Measurements from ENCODE around the gene PPP6R2.

The PPP6R2 gene, protein sequence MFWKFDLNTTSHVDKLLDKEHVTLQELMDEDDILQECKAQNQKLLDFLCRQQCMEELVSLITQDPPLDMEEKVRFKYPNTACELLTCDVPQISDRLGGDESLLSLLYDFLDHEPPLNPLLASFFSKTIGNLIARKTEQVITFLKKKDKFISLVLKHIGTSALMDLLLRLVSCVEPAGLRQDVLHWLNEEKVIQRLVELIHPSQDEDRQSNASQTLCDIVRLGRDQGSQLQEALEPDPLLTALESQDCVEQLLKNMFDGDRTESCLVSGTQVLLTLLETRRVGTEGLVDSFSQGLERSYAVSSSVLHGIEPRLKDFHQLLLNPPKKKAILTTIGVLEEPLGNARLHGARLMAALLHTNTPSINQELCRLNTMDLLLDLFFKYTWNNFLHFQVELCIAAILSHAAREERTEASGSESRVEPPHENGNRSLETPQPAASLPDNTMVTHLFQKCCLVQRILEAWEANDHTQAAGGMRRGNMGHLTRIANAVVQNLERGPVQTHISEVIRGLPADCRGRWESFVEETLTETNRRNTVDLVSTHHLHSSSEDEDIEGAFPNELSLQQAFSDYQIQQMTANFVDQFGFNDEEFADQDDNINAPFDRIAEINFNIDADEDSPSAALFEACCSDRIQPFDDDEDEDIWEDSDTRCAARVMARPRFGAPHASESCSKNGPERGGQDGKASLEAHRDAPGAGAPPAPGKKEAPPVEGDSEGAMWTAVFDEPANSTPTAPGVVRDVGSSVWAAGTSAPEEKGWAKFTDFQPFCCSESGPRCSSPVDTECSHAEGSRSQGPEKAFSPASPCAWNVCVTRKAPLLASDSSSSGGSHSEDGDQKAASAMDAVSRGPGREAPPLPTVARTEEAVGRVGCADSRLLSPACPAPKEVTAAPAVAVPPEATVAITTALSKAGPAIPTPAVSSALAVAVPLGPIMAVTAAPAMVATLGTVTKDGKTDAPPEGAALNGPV

GRCh38 chr22:50342651-50343540, at the start of gene PPP6R2:
TSS of gene PPP6R2 (plus strand) at chr22:50343327. CDS start at chr22:50393909, 50,582 bp downstream.
- DNase-seq (ENCODE audit: low read depth): peak; percentile 77

DNA sequence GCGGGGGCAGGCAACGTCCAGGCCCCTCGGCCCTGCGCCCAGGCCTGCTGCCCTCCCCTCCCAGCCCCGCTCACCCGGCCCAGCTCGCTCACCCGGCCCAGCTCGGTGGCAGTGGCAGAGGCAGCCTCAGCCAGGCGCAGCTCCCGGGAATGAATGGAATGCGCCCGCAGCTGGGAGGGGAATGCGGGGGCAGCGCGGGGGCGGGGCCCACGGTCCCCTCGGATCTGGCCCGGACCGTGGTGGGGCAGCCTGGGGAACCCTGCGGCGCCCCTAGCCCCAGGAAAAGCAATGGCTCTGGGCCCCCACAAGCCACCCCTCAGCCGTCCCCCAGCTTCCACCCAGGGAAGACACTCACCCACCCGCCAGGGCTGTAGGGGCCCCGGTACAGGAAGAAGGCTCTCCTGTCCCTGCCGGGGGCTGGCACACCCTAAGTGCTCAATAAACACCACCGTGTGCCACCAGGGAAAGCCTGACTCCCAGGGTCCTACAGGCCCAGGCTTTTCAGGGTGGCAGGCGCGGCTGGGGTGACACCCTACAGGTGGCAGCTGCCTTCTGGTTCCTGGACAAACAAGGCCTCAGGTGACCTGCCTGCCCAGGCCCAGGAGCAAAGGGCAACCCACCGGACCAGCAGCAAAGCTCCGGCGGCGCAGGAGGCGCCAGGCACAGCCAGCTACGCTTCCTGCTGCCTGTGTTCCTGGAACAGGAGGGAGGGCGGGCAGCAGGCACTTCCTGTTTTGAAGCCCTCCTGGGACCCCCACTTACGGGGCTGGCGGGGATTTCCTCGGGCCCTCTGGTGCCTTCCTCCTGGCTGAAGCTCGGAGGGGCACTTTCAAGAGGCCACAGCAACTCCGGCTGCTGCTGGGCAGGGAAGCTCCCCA, 49.4 kb upstream of the PPP6R2 start:
- no peak for DNase-seq (ENCODE audit: low read depth)

DNA sequence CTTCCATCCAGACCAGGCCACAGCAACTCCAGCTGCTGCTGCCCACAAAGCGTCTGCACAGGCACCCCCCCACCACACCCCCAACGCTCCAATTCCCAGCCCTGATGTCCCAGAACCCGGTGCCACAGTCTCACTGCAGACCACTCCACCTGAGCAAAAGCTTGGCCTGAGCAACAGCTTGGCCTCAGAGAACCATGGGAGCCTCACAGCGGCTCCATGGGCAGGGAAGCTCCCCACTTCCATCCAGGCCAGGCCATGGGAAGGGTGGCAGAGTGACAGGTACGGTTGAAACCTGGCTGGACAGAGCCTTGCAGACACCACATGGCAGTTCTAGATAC, 48.8 kb upstream of the PPP6R2 start:
- DNase-seq (ENCODE audit: low read depth): no peak

- no peak for DNase-seq (ENCODE audit: low read depth)
Observed at GRCh38 chr22:50296658-50297490, 46.3 kb upstream of the PPP6R2 start.

DNA sequence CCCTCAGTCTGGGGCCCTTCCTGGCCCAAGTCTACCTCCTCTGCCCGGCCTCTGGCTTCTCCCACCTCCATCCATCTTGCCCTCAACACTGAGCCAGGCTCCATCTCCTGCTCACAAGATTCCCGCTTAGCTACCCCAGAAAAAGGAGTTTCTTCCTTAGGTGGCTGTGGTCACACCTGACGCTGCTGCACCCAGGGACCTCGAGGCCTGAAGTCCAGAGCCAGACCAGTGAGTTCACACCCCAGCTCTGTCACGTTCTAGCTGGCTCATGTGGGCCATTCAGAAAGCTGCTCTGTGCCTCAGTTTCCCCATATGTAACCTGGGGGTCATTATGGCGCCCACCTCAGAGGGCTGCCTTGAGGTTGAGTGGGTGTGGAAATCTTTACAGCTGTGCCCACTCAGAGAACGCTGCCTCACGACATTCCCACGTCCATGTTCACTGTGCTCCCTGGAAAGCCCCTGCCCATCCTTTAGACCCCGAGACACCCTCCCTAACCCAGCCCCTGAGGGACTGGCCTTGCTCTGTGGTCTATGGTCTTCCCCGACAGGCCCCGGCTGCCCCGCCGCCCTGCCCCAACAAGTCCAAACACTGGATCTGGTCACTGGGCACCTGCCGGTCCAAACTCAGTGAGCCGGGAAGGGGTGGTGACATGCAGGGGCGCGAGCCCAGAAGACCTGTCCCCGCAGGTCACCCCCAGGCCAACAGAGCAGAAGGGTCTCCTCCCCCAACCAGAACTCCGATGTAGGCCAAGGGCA, 45.4 kb upstream of the PPP6R2 start:
- no peak for DNase-seq (ENCODE audit: low read depth)

DNA sequence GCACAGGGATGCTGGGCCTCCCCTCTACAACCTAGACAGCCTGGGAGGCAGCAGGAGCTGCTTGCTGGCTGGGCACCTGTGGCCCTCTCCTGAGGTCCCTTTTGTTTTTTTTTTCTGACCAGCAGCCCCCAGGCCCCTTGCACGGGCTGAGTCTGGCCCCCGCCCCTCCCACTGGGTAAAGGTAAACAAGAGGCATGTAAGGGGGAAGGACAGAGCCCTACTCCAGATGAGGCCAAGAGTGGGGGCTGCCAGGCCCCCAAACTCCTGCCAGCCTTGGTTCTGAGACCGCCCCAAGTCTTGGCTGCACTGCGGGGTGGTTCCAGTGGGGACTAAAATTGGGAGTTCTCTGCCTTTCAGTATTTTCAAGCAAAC, 44.9 kb upstream of the PPP6R2 start:
- no peak for DNase-seq (ENCODE audit: low read depth)

DNA sequence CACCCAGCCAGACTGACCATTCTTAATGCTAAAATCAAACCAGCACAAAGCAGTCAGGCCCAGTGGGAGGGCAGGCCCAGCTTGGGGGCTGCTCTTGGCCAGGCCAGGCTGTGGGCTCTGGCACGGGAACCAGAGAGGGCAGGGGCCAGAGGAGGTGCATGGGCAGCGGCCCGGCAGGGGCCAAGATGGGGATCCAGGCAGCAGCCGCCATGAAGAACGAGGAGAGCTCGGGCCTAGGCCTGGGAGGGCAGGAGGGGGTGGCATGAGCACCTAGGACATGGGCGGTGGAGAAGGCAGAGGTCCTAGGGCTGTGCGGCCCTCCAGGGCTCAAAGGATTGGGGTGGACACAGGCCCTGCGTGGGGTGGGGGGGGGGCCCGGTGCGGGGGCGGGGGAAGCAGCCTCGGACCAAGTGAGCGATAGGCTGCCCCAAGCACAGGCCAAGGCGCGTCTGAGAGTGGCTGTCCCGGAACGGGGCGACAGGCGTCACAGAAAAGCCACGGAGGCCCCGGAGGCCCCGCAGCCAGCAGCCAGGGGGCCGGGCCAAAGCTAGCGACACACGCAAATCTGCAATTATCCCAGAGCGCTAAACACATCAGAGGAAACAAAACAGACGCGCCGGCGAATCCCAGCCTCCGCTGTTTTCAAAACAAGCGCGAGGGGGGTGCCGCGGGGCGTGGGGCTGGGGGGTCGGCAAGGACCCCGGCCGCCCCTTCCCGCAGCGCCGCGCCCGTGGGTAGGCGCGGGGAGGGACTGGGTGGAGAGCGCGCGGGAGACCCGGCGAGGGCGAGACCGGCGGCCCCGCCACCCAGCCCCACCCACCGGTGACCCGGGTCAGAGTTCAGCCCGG, 44.0 kb upstream of the PPP6R2 start:
- no peak for DNase-seq (ENCODE audit: low read depth)

GRCh38 chr22:50299785-50300619, 43.1 kb upstream of the PPP6R2 start:
- no peak for DNase-seq (ENCODE audit: low read depth)

DNA sequence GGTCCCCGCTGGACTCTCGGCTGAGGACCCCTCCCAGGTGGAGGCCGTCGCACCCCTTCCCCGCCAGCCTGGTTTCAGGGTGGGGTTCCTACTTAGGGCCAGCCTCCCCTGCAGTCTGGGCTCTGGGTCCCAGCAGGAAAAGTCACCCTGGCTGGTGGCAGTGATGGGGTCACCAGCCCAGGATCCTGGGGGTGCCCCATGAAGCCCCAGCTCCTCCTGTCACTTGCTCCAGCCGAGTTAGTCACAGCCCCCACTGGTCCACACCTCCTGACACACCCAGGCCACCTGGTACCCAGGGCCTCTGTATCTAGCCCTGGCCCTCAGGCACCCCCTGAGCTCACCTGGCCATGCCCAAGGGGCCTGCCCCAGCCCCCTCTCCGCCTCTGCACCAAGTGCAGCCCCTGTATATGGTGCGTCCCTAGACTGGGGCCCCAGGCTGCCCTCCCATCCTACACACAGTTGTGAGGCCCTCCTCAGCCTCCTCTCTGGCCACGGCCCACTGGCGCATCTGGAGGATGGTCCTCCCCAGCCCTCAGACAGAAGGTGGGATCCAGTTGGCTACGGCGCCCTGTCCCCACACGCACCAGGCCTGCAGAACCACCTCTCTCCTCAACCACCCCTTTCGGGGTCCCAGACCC, 42.4 kb upstream of the PPP6R2 start:
- DNase-seq (ENCODE audit: low read depth): no peak

GRCh38 chr22:50301581-50301991, 41.5 kb upstream of the PPP6R2 start:
- DNase-seq (ENCODE audit: low read depth): no peak

DNA sequence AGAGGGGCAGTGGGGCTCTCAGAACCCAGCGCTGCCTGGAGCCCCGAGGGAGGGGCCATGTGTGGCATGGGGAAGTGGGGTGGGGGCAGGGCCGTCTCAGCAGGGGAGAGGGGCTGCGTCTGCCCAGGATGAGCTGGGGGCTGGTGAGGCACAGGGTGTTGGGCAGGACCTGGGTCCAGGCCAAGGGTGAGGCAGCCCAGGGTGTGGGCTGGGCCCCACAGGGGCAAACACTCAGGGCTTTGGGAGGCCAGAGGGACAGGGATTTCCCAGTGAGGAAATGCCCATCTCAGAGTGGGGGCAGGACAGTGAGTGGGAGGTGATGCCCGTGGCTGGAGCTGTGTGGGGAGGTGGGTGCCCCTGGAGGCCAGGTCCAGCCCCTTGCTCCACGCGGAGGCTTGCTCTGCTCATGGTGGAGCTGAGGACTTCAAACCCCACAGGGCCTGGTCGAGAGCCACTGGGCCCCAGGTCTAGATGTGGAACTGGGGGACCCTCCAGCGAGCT, 41.0 kb upstream of the PPP6R2 start:
- DNase-seq (ENCODE audit: low read depth): no peak

DNA sequence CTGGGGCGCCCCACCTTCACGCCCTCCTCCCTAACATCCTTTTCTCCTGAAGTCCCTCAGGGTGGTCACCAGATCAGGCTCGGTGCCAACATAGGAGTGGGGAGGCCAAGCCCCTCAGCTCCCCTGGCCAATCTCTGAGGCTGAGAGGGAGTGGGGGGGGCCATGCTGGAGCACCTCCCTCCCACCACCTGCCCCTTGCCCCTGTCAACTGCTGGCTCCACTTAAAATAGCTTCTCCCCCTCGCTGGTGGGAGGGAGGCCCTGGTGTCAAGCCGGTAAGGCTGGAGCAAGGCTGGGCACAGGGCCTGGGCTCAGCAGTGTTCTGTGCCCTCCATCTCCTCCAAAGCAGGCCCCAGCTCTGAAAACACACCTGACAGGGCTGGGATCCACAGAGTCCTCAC, 40.6 kb upstream of the PPP6R2 start:
- no peak for DNase-seq (ENCODE audit: low read depth)

DNA sequence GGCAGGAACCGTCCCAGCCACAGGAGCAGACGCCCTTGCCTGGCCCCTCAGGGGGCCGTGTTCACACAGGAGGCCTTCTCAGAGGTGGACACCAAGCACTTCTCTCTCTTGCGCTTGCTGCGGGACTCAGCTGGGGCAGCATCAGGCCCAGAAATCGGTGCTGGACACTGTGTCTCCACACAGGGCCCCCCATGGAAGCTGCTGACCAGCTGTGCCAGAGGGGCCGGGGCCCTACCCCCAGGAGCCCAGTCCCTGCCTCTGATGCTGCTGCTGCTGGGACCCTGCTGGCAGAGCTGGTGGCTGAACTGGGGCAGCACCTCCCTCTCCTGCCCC, 39.6 kb upstream of the PPP6R2 start:
- no peak for DNase-seq (ENCODE audit: low read depth)

GRCh38 chr22:50303848-50304527, 39.1 kb upstream of the PPP6R2 start:
- DNase-seq (ENCODE audit: low read depth): no peak

GRCh38 chr22:50304528-50305392, 38.4 kb upstream of the PPP6R2 start:
- no peak for DNase-seq (ENCODE audit: low read depth)
